Karpas-422 (cell line): ENCODE measurements around the gene GARIN5A. TPM values are rescaled to one million over a fixed set of nuclear protein-coding genes. Genes with fewer than 3 reads are reported as not detected.

Experiments used
- DNase-seq: peaks from one replicate; pipeline ENCODE4 v3.0.0-alpha.2; 2015
- H2AFZ ChIP-seq: fragments of 200-600 bp; sonication (generic); 2 replicates; pipeline ENCODE4 v1.6.1; 2014; ENCODE audit warnings: antibody characterized with exemption, low read length, mixed read lengths
- H3K27ac ChIP-seq: fragments of 200-600 bp; sonication (generic); 2 replicates; pipeline ENCODE4 v1.5.1; 2014; ENCODE audit warnings: mild to moderate bottlenecking, low read length, moderate library complexity
- H3K27me3 ChIP-seq: fragments of 200-600 bp; sonication (generic); 2 replicates; pipeline ENCODE4 v1.6.1; 2014; ENCODE audit warnings: low read length, mixed read lengths
- H3K36me3 ChIP-seq: fragments of 200-600 bp; sonication (generic); 2 replicates; pipeline ENCODE4 v1.6.1; 2014; ENCODE audit warnings: low read length, mixed read lengths; ENCODE audit not compliant: insufficient read depth
- H3K4me1 ChIP-seq: fragments of 200-600 bp; sonication (generic); 2 replicates; pipeline ENCODE4 v1.6.1; 2014; ENCODE audit warnings: mild to moderate bottlenecking, low read length, mixed read lengths
- H3K4me2 ChIP-seq: fragments of 200-600 bp; sonication (generic); 2 replicates; pipeline ENCODE4 v1.6.1; 2014; ENCODE audit warnings: low read length, low read depth, mild to moderate bottlenecking; ENCODE audit not compliant: poor library complexity, severe bottlenecking
- H3K4me3 ChIP-seq: fragments of 200-600 bp; sonication (generic); 2 replicates; pipeline ENCODE4 v1.5.1; 2014; ENCODE audit warnings: mild to moderate bottlenecking, antibody characterized with exemption, low read length, mixed read lengths
- H3K79me2 ChIP-seq: fragments of 200-600 bp; sonication (generic); 2 replicates; pipeline ENCODE4 v1.6.1; 2014; ENCODE audit warnings: mild to moderate bottlenecking, low read length, mixed read lengths
- H3K9ac ChIP-seq: fragments of 200-600 bp; sonication (generic); 2 replicates; pipeline ENCODE4 v1.6.0; 2014; ENCODE audit warnings: low read length
- H3K9me2 ChIP-seq: fragments of 200-600 bp; sonication (generic), shearing (Covaris generic); replicated peaks from 2 replicates; pipeline ENCODE4 v1.6.0; 2014; ENCODE audit warnings: mild to moderate bottlenecking, low read length, moderate library complexity; ENCODE audit not compliant: insufficient read depth
- H3K9me3 ChIP-seq: fragments of 300-700, 200-600 bp; sonication (generic); 2 replicates; pipeline ENCODE4 v1.6.1; 2014; ENCODE audit warnings: low read length, mixed read lengths
- H4K20me1 ChIP-seq: fragments of 200-600 bp; sonication (generic); 2 replicates; pipeline ENCODE4 v1.6.1; 2014; ENCODE audit warnings: mild to moderate bottlenecking, antibody characterized with exemption, low read length, low read depth; ENCODE audit not compliant: insufficient read depth
- total RNA-seq: library from RNA; depleted of rRNA; stranded (reverse); fragments of >200 nt; shearing (Covaris generic); gene quantifications from 2 replicates; pipeline ENCODE4 v1.2.3, GENCODE V29; 2014; ENCODE audit warnings: low replicate concordance

The GARIN5A gene
- total RNA-seq, 1 experiment from 2014 or later, result not detected

DNA sequence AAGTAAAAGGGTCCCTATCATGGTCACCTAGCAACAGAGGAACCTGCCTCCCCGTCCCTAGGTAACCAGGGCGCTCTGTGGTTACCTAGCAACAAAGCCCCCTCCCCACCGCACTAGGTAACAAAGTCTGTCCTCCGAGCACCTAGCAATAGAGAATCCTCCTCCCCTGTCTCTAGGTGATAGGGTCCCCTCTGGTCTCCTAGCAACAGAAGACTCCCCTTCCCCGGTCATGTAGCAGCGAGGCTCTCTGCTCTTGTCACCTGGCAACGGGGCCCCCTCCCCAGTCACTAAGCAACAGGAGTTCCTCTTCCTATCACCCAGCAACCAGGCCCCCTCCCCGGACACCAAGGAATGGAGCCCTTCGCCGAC is 34.0 kb upstream of the GARIN5A start:
- peak overlapping the region; percentile 77 for H3K4me3 ChIP-seq

GRCh38 chr19:50510121-50510670 is 33.5 kb upstream of the GARIN5A start:
- peak overlapping the region; percentile 77 for H3K4me3 ChIP-seq
- H3K4me2 ChIP-seq, result peak overlapping the region; percentile 78
- peaks cover 16% of the 10 kb centered on the region for H3K4me1 ChIP-seq
- DNase-seq, result no peak
- H3K9me2 ChIP-seq, result no peaks in the 10 kb centered on the region
- H2AFZ ChIP-seq, result no peak overlapping the region
- H3K9ac ChIP-seq, result peak overlapping the region; percentile 78
- no peaks in the 10 kb centered on the region; the same call in 1 of the 2 replicates for H3K79me2 ChIP-seq
- no peak overlapping the region; the same call in 1 of the 2 replicates for H3K27ac ChIP-seq
- no peaks in the 10 kb centered on the region for H3K36me3 ChIP-seq
- no peaks in the 10 kb centered on the region for H4K20me1 ChIP-seq
- H3K9me3 ChIP-seq, result no peaks in the 10 kb centered on the region
- H3K27me3 ChIP-seq, result no peaks in the 10 kb centered on the region

More for the DNA sequence above, 34.0 kb upstream of the GARIN5A start:
- no peaks in the 10 kb centered on the region; the same call in 1 of the 2 replicates for H3K79me2 ChIP-seq
- H3K36me3 ChIP-seq, result no peaks in the 10 kb centered on the region
- H3K9me2 ChIP-seq, result no peaks in the 10 kb centered on the region
- H3K4me1 ChIP-seq, result peaks cover 16% of the 10 kb centered on the region
- no peak for DNase-seq
- H3K9me3 ChIP-seq, result no peaks in the 10 kb centered on the region
- H3K27me3 ChIP-seq, result no peaks in the 10 kb centered on the region
- H3K27ac ChIP-seq, result peak overlapping the region; percentile 12; the same call in 1 of the 2 replicates
- peak overlapping the region; percentile 78 for H3K4me2 ChIP-seq
- peak overlapping the region; percentile 66 for H2AFZ ChIP-seq
- H3K9ac ChIP-seq, result peak overlapping the region; percentile 78
- no peaks in the 10 kb centered on the region for H4K20me1 ChIP-seq

GRCh38 chr19:50509366-50509765 is 32.7 kb upstream of the GARIN5A start:
- Histone ChIP-seq H3K9me3 (no peaks in the 10 kb centered on the region), H3K27me3 (no peaks in the 10 kb centered on the region), H4K20me1 (no peaks in the 10 kb centered on the region), H2AFZ (no peak overlapping the region), H3K27ac (no peak overlapping the region), H3K9me2 (no peaks in the 10 kb centered on the region), H3K4me1 (peaks cover 16% of the 10 kb centered on the region), H3K36me3 (no peaks in the 10 kb centered on the region), H3K4me2 (no peak overlapping the region), H3K4me3 (no peak overlapping the region), H3K79me2 (no peaks in the 10 kb centered on the region; the same call in 1 of the 2 replicates), H3K9ac (no peak overlapping the region)
- DNase-seq, result no peak

DNA sequence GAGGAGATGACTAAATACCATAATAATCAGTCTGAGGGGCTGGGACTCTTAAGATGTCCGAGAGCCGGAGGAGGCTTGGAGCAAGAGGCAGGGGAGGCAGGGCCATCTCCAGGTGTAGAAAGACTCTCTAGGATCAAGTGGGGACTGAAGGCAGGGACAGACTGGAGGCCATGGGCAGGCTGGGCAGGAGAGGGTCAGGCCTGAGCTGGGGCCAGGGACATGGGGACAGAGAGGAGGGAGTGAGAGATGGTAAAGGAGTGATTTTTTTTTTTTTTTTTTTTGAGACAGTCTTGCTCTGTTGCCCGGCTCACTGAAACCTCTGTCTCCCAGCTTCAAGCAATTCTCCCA is 32.2 kb upstream of the GARIN5A start:
- Histone ChIP-seq H3K79me2 (no peaks in the 10 kb centered on the region; the same call in 1 of the 2 replicates), H3K4me2 (no peak overlapping the region), H4K20me1 (no peaks in the 10 kb centered on the region), H3K9me3 (no peaks in the 10 kb centered on the region), H3K9me2 (no peaks in the 10 kb centered on the region), H3K4me3 (no peak overlapping the region), H3K27me3 (no peaks in the 10 kb centered on the region), H3K4me1 (peaks cover 16% of the 10 kb centered on the region), H3K9ac (no peak overlapping the region; the same call in 1 of the 2 replicates), H2AFZ (no peak overlapping the region), H3K27ac (no peak overlapping the region), H3K36me3 (no peaks in the 10 kb centered on the region)
- DNase-seq, result no peak

GRCh38 chr19:50507376-50507775 is 30.7 kb upstream of the GARIN5A start:
- Histone ChIP-seq H3K27me3 (no peaks in the 10 kb centered on the region), H3K36me3 (no peaks in the 10 kb centered on the region), H3K79me2 (no peaks in the 10 kb centered on the region; the same call in 1 of the 2 replicates), H2AFZ (no peak overlapping the region), H3K9me3 (no peaks in the 10 kb centered on the region), H3K4me3 (no peak overlapping the region), H3K4me1 (peaks cover 16% of the 10 kb centered on the region), H3K4me2 (no peak overlapping the region), H3K9me2 (no peaks in the 10 kb centered on the region), H3K9ac (no peak overlapping the region), H3K27ac (no peak overlapping the region), H4K20me1 (no peaks in the 10 kb centered on the region)
- no peak for DNase-seq

- no peaks in the 10 kb centered on the region for H3K36me3 ChIP-seq
- no peak overlapping the region for H3K4me2 ChIP-seq
- no peaks in the 10 kb centered on the region for H3K27me3 ChIP-seq
- no peak overlapping the region for H3K9ac ChIP-seq
- H2AFZ ChIP-seq, result no peak overlapping the region
- no peaks in the 10 kb centered on the region; the same call in 1 of the 2 replicates for H3K79me2 ChIP-seq
- no peak overlapping the region for H3K4me3 ChIP-seq
- peaks cover 11% of the 10 kb centered on the region for H3K4me1 ChIP-seq
- no peaks in the 10 kb centered on the region for H3K9me2 ChIP-seq
- no peak overlapping the region for H3K27ac ChIP-seq
- no peaks in the 10 kb centered on the region for H4K20me1 ChIP-seq
- no peaks in the 10 kb centered on the region for H3K9me3 ChIP-seq
- no peak for DNase-seq
Measured at GRCh38 chr19:50506700-50507099, 30.1 kb upstream of the GARIN5A start.

GRCh38 chr19:50505856-50506611 is 29.4 kb upstream of the GARIN5A start:
- Histone ChIP-seq H3K79me2 (no peaks in the 10 kb centered on the region; the same call in 1 of the 2 replicates), H3K9me3 (no peaks in the 10 kb centered on the region), H3K9ac (no peak overlapping the region), H3K9me2 (no peaks in the 10 kb centered on the region), H3K4me1 (peaks cover 9% of the 10 kb centered on the region), H3K27ac (no peak overlapping the region), H4K20me1 (no peaks in the 10 kb centered on the region), H3K4me2 (no peak overlapping the region), H3K27me3 (no peaks in the 10 kb centered on the region), H2AFZ (no peak overlapping the region), H3K4me3 (no peak overlapping the region), H3K36me3 (no peaks in the 10 kb centered on the region)
- no peak for DNase-seq

DNA sequence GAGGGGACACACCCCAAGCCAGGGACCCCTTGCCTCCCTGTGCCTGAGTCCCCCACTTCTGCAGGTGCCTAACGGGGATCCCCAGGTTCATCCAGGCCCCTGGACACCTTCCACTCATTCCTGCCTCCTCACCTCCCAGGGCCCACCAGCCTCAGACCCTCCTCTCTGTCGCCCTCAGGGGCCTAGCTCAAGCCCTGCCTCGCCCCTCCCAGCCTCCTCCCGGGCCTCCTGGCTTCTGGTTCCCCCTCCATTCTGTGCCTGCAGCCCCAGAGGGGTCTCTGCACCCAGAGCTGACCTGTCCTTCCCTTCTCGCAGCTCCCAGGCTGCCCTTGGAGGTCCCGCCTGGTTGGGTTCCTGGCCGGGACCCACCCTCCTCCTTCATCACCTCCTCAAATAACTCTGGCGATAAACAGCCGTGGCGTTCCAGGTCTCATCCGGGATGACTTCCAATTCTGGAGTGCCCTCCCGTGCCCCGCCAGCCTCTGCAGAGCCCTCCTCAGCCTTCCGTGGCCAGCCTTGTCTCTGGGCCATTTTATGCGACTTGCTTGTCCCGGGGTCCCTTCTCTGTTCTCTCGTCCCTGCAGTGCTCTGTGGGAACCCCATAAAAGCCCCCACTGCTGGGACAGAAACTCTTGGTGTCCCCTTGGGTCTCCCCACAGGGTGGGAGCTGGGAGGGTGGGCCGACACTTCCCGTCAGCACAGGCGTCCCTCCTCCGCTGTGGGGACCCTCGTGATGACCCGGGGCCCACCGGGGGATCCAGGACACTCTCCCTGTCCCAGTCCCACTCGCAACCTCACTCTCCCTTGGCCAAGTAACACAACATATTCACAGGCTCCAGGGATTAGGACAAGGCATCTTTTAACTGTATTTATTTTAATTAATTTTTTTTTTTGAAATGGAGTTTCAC is 25.2 kb upstream of the GARIN5A start:
- Histone ChIP-seq H3K9me2 (no peaks in the 10 kb centered on the region), H3K27ac (no peak overlapping the region), H4K20me1 (no peaks in the 10 kb centered on the region), H3K4me3 (no peak overlapping the region), H3K36me3 (no peaks in the 10 kb centered on the region), H3K9me3 (no peaks in the 10 kb centered on the region), H3K9ac (no peak overlapping the region), H3K27me3 (no peaks in the 10 kb centered on the region), H3K79me2 (no peaks in the 10 kb centered on the region), H3K4me2 (no peak overlapping the region), H3K4me1 (peaks cover 15% of the 10 kb centered on the region), H2AFZ (no peak overlapping the region)
- no peak for DNase-seq
